ENCODE results near the gene FBXW8. TPM values are rescaled to one million over a fixed set of nuclear protein-coding genes. Genes with fewer than 3 reads are reported as not detected.

The FBXW8 gene
- total and polyA plus RNA-seq, 4 donors: 3.9 to 20.3 (median 12.5) TPM

- Histone ChIP-seq H3K36me3 (ENCODE audit: control insufficient read depth in 4 of 4, insufficient read depth in 4 of 4, low read length in 4 of 4) (peaks cover 4 to 46% (median 28%) of the 10 kb centered on the region in 4 donors), H3K4me1 (ENCODE audit: control insufficient read depth in 5 of 5, insufficient read depth in 5 of 5, low read length in 5 of 5) (peaks cover 0 to 12% (median 1%) of the 10 kb centered on the region in 5 donors), H3K9me3 (ENCODE audit: control insufficient read depth in 4 of 4, insufficient read depth in 3 of 4, low read length in 3 of 4) (no peaks in the 10 kb centered on the region), H3K4me3 (no peak overlapping the region), H3K27me3 (ENCODE audit: control insufficient read depth in 3 of 3, insufficient read depth in 3 of 3, low read length in 2 of 3) (peaks cover 0 to under 1% (median 0%) of the 10 kb centered on the region in 3 donors), H3K9ac (ENCODE audit: insufficient read depth in 1 of 2, low read length in 2 of 2) (no peak overlapping the region), H3K27ac (ENCODE audit: low read depth in 1 of 2, low read length in 1 of 2) (no peak overlapping the region)
- no peak for DNase-seq
- TF ChIP-seq, protein P1, sequence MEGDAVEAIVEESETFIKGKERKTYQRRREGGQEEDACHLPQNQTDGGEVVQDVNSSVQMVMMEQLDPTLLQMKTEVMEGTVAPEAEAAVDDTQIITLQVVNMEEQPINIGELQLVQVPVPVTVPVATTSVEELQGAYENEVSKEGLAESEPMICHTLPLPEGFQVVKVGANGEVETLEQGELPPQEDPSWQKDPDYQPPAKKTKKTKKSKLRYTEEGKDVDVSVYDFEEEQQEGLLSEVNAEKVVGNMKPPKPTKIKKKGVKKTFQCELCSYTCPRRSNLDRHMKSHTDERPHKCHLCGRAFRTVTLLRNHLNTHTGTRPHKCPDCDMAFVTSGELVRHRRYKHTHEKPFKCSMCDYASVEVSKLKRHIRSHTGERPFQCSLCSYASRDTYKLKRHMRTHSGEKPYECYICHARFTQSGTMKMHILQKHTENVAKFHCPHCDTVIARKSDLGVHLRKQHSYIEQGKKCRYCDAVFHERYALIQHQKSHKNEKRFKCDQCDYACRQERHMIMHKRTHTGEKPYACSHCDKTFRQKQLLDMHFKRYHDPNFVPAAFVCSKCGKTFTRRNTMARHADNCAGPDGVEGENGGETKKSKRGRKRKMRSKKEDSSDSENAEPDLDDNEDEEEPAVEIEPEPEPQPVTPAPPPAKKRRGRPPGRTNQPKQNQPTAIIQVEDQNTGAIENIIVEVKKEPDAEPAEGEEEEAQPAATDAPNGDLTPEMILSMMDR (IDR thresholded peaks at IDR 0.05; ENCODE audit: control extremely low read depth, extremely low read depth): no peak
- no peak for ATAC-seq (ENCODE audit: insufficient read depth, low FRiP score)
- 91 to 97% methylated on average over 14 of the region's 14 CpGs for WGBS, 2 donors
Measured at GRCh38 chr12:117028254-117028653, 117.5 kb downstream of the FBXW8 start.

- Histone ChIP-seq H3K27me3 (ENCODE audit: control insufficient read depth in 3 of 3, insufficient read depth in 3 of 3, low read length in 2 of 3) (peaks cover 0 to 21% (median 8%) of the 10 kb centered on the region in 3 donors), H3K36me3 (ENCODE audit: control insufficient read depth in 4 of 4, insufficient read depth in 4 of 4, low read length in 4 of 4) (peaks cover 4 to 29% (median 20%) of the 10 kb centered on the region in 4 donors), H3K27ac (ENCODE audit: low read depth in 1 of 2, low read length in 1 of 2) (peak overlapping the region in 1 of 2 donors; percentile 27), H3K9ac (ENCODE audit: insufficient read depth in 1 of 2, low read length in 2 of 2) (no peak overlapping the region), H3K4me3 (no peak overlapping the region), H3K9me3 (ENCODE audit: control insufficient read depth in 4 of 4, insufficient read depth in 3 of 4, low read length in 3 of 4) (no peaks in the 10 kb centered on the region), H3K4me1 (ENCODE audit: control insufficient read depth in 5 of 5, insufficient read depth in 5 of 5, low read length in 5 of 5) (peaks cover 0 to 17% (median 5%) of the 10 kb centered on the region in 5 donors)
- no peak for ATAC-seq (ENCODE audit: insufficient read depth, low FRiP score)
- TF ChIP-seq, protein P1 (IDR thresholded peaks at IDR 0.05; ENCODE audit: control extremely low read depth, extremely low read depth): no peak
- 90 to 91% methylated on average over 19 of the region's 19 CpGs for WGBS, 2 donors
- DNase-seq: no peak
Measured at GRCh38 chr12:117030187-117030900, 119.6 kb downstream of the FBXW8 start.

DNA sequence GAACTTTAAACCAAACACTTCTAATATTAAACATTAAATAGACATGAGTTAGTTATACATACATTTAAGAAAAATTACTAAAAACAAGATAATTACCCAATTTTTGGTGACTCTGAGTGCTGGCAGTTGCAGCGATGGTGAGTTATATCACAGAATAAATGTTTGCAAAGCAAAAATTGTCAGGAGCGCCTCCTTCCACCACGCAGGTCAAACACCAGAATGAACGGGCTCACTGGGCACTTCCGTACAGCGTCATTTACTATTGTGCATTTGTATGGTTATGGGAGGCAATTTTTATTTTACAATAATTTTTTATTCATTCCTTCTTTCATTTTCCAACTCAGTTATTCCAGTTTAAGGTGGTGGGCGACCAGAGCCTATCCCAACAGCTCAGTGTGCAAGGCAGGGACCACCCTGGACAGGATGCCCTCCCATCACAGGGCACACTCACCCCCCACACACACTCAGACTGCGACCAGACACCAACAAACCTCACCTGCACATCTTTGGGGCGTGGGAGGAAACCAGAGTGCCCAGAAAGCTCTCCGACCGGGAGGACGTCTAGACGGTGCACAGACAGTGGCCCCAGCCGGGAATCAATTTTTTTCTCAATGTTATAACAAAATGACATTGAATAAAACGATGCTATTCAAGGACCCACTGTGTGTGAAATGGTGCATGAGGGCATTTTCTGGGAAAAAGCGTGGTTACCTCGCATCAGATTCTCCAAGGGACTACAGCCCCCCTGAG is 121.3 kb downstream of the FBXW8 start:
- DNase-seq (no peak), ATAC-seq (ENCODE audit: insufficient read depth, low FRiP score) (no peak)
- 90 to 92% methylated on average over 17 of the region's 17 CpGs for WGBS, 2 donors

More for the DNA sequence above, 121.3 kb downstream of the FBXW8 start:
- TF ChIP-seq, protein P1 (IDR thresholded peaks at IDR 0.05; ENCODE audit: control extremely low read depth, extremely low read depth): no peak
- peaks cover 0 to 22% (median 8%) of the 10 kb centered on the region in 3 donors for H3K27me3 ChIP-seq (ENCODE audit: control insufficient read depth in 3 of 3, insufficient read depth in 3 of 3, low read length in 2 of 3)
- peaks cover 4 to 22% (median 14%) of the 10 kb centered on the region in 4 donors for H3K36me3 ChIP-seq (ENCODE audit: control insufficient read depth in 4 of 4, insufficient read depth in 4 of 4, low read length in 4 of 4)
- H3K27ac ChIP-seq (ENCODE audit: low read depth in 1 of 2, low read length in 1 of 2): no peak overlapping the region
- H3K9ac ChIP-seq (ENCODE audit: insufficient read depth in 1 of 2, low read length in 2 of 2): no peak overlapping the region
- peaks cover 0 to 16% (median 5%) of the 10 kb centered on the region in 5 donors for H3K4me1 ChIP-seq (ENCODE audit: control insufficient read depth in 5 of 5, insufficient read depth in 5 of 5, low read length in 5 of 5)
- no peaks in the 10 kb centered on the region for H3K9me3 ChIP-seq (ENCODE audit: control insufficient read depth in 4 of 4, insufficient read depth in 3 of 4, low read length in 3 of 4)
- no peak overlapping the region for H3K4me3 ChIP-seq

All from lung (tissue), 12 donors.